Endothelial cell of umbilical vein (primary cell): ENCODE results near the gene CNOT4.

Source experiments
- EZH2 ChIP-seq: IDR thresholded peaks from 2 replicates; pipeline ENCODE4 v1.6.1; 2012; ENCODE audit warnings: borderline replicate concordance, low read depth, mild to moderate bottlenecking, moderate library complexity, low read length, inconsistent platforms; ENCODE audit not compliant: severe bottlenecking
- GATA2 ChIP-seq: IDR thresholded peaks from 2 replicates; pipeline ENCODE4 v1.7.0; 2011; ENCODE audit warnings: low read depth, mild to moderate bottlenecking, moderate library complexity, mixed read lengths, low read length; ENCODE audit not compliant: insufficient read length, insufficient read depth
- JUN ChIP-seq: IDR thresholded peaks from 2 replicates; pipeline ENCODE4 v1.6.1; 2011; ENCODE audit warnings: borderline replicate concordance, low read depth; ENCODE audit not compliant: insufficient read length, insufficient read depth
- MAX ChIP-seq: IDR thresholded peaks from 2 replicates; pipeline ENCODE4 v1.6.1; 2011; ENCODE audit not compliant: insufficient read depth, insufficient read length
- POLR2A ChIP-seq: IDR thresholded peaks from 2 replicates; pipeline ENCODE4 v1.6.1; 2012; ENCODE audit warnings: low read depth, mild to moderate bottlenecking, control low read depth, low read length
- POLR2AphosphoS5 ChIP-seq: IDR thresholded peaks from 2 replicates; pipeline ENCODE4 v1.6.1; 2012; ENCODE audit warnings: low read depth, mild to moderate bottlenecking, control low read depth, low read length, moderate library complexity; ENCODE audit not compliant: insufficient read depth
- TF ChIP-seq, protein P1 (sequence below), 2 donors: IDR thresholded peaks; 1 replicate in 1 of 2; 2 replicates in 1 of 2; pipeline ENCODE4 v1.5.1; 2011; ENCODE audit warnings: low read length in 2 of 2, mild to moderate bottlenecking in 2 of 2, moderate library complexity in 2 of 2, control low read depth in 1 of 2, inconsistent platforms in 1 of 2, low read depth in 1 of 2; ENCODE audit not compliant: insufficient read depth in 1 of 2; ENCODE audit errors: extremely low read depth in 1 of 2

GRCh38 chr7:135518748-135519147 lies 8.8 kb upstream of the CNOT4 start:
- TF ChIP-seq, protein P1, sequence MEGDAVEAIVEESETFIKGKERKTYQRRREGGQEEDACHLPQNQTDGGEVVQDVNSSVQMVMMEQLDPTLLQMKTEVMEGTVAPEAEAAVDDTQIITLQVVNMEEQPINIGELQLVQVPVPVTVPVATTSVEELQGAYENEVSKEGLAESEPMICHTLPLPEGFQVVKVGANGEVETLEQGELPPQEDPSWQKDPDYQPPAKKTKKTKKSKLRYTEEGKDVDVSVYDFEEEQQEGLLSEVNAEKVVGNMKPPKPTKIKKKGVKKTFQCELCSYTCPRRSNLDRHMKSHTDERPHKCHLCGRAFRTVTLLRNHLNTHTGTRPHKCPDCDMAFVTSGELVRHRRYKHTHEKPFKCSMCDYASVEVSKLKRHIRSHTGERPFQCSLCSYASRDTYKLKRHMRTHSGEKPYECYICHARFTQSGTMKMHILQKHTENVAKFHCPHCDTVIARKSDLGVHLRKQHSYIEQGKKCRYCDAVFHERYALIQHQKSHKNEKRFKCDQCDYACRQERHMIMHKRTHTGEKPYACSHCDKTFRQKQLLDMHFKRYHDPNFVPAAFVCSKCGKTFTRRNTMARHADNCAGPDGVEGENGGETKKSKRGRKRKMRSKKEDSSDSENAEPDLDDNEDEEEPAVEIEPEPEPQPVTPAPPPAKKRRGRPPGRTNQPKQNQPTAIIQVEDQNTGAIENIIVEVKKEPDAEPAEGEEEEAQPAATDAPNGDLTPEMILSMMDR (IDR thresholded peaks at IDR 0.05; ENCODE audit: extremely low read depth in 1 of 2, insufficient read depth in 1 of 2, low read depth in 1 of 2, low read length in 2 of 2) = no peak
- TF ChIP-seq EZH2 = no peak
- TF ChIP-seq POLR2AphosphoS5 = no peak
- TF ChIP-seq POLR2A = no peak
- TF ChIP-seq JUN = no peak
- no peak for TF ChIP-seq GATA2
- no peak for TF ChIP-seq MAX
